HG03432 (cell line): ENCODE data around the gene LRRFIP1.

ENCODE experiments used
- ATAC-seq: cut with Tn5 transposase; IDR thresholded peaks from one replicate; pipeline ENCODE4 v1.9.1; 2021; ENCODE audit warnings: mild to moderate bottlenecking, moderate library complexity; ENCODE audit not compliant: unreplicated experiment

Gene LRRFIP1

DNA sequence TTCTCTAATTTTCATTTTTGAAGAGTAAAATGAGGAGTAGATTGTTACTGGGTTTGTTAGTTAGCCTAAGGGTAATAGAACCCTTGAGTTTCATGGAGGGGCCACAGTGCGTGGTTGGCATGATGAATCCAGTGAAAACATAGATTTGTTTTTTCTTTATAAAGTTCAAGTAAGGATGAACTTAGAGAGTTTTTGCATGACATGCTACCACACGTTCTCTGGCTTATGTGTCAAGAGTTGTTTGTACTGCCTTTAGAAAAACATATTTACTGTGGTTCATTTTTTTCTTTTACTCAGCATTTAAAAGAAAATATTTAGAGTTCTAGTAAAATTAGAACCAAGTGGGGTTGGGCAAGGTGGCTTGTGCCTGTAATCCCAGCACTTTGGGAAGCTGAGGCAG is 193.0 kb downstream of the LRRFIP1 start:
- no peak for ATAC-seq

DNA sequence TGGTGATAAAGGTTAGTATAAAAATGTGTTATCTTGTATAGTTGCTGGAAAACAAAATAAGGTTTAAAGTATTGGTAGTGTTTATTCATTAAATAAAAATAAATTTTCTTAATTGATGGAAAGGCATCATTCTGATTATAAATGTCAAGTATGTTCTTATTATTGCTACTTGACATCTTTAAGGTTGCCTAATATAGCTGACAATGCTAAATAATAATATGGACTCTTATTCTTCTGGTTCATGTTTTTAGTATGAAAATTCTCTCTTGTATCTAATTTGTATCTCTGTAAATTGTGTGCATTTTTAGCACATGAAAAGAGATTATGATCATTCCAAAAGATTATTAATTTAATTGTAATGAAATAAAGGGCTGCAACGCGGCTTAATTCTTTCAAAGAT is 196.2 kb downstream of the LRRFIP1 start:
- no peak for ATAC-seq

DNA sequence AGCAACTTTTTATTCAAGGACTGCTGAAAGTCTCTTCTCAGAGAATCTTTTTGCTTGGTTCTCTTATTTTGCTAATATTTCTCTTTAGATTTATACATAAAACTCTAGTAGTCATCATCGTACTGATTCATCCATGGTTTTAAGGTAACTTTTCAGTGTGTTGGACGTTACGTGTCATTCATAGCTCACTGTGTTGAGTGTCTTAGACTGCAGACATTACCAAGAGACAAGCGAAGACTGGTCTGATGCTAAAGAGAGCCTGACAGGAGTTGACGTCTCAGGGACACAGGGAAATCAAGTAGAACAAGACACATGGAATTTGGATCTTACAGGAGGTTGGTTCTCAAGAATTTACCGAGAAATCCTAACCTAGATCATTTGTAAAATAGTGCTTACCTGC is 196.7 kb downstream of the LRRFIP1 start:
- ATAC-seq, result no peak

DNA sequence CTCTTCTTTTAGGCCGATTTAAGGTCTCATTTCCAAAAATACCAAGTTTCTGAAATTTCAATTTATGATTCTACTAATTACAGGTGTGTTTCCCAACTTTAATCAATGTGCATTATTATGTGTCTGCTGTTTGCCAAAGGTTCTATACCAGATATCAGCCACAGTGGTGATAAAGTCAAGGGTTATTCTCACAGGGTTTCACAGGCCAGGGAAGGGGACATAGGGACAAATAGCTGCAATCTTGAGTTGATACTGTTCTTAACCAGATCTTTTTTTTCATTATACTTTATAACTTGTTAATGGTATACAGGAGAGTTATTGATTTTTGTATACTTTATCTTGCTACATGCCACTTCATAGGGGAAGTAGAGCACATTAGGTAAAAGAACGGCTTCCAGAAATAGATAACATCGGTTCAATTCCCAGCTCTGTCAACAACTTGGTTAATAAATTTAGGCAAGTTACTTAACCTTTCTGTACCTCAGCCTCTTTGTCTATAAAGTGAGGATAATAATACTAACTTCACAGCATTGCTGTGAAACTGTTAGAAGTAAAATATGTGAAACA is 200.1 kb downstream of the LRRFIP1 start:
- ATAC-seq, result no peak
